Right lobe of liver (tissue), 4 donors: ENCODE data around the gene NTM.

Source experiments
- POLR2A ChIP-seq: fragments of 450-650 bp; IDR thresholded peaks from one replicate; pipeline ENCODE4 v1.6.1; 2017; ENCODE audit warnings: antibody characterized with exemption, mild to moderate bottlenecking
- TF ChIP-seq, protein P1 (sequence below), 4 donors: fragments of 200-600 bp in 3 of 4; fragments of 450-650 bp in 1 of 4; IDR thresholded peaks; one replicate each; pipeline versions ENCODE4 v1.5.1 to v1.8.0; 2016 to 2022; ENCODE audit warnings: antibody characterized with exemption in 4 of 4, mild to moderate bottlenecking in 2 of 4
- donor health status: DM: no; HTN: no; CAD: no.
- donor health status: DM: no; HTN: no; CAD: no.
- donor health status: DM: no; HTN: yes; CAD: no.

DNA sequence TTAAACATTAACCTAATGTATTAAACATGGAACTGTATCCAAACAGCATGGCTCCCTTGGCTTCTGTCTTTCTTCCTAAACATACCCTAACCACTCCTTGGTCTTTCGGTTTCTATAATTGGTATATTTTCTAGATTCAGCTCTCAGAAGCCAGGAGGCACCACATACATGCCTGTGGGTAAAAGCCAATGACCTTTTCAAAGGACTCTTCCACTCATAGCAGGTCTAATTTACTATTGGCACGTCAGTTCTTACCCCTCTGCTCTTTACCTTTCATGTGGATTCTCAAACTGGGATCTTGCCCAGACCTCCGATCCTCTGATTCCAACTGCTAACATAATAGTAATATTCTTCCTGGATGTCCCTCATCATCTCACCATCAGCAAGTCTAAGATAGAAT, 835.1 kb downstream of the NTM start:
- TF ChIP-seq POLR2A: no peak
- TF ChIP-seq, protein P1, sequence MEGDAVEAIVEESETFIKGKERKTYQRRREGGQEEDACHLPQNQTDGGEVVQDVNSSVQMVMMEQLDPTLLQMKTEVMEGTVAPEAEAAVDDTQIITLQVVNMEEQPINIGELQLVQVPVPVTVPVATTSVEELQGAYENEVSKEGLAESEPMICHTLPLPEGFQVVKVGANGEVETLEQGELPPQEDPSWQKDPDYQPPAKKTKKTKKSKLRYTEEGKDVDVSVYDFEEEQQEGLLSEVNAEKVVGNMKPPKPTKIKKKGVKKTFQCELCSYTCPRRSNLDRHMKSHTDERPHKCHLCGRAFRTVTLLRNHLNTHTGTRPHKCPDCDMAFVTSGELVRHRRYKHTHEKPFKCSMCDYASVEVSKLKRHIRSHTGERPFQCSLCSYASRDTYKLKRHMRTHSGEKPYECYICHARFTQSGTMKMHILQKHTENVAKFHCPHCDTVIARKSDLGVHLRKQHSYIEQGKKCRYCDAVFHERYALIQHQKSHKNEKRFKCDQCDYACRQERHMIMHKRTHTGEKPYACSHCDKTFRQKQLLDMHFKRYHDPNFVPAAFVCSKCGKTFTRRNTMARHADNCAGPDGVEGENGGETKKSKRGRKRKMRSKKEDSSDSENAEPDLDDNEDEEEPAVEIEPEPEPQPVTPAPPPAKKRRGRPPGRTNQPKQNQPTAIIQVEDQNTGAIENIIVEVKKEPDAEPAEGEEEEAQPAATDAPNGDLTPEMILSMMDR (IDR thresholded peaks at IDR 0.05): no peak
